ENCODE data around the gene TFR2. TPM values are rescaled to one million over a fixed set of nuclear protein-coding genes. Genes with fewer than 3 reads are reported as not detected.

Gene TFR2
- total RNA-seq, 1 experiment from 2014 or later: 11.8 TPM

DNA sequence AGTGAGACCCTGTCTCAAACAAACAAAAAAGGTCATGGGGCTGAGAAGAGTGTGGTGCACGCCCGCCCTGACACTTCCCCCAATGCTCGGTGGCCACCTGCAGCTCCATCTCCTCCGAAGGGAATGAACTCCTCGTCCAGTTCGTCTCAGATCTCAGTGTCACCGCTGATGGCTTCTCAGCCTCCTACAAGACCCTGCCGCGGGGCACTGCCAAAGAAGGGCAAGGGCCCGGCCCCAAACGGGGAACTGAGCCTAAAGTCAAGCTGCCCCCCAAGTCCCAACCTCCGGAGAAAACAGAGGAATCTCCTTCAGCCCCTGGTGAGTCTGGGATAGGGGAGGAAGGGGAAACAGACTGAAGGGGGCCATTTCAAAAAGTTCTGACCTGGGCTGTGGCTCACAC, 35.0 kb downstream of the TFR2 start:
- RAD21 ChIA-PET (ENCODE audit: low non-redundant PET in 1 of 2, low total read pairs in 2 of 2, uncharacterized antibody in 2 of 2, unreplicated experiment in 2 of 2): interaction anchor here in 1 of 2 experiments (0.5 kb wide), 1 partner anchor 51 kb away, joined by 3 read pairs; no protein-coding TSS in a partner anchor
- DNase-seq (ENCODE audit: low read depth, low spot score) (no peak), ATAC-seq (no peak)
- Histone ChIP-seq H3K27me3 (ENCODE audit: insufficient read depth, low read length) (no peaks in the 10 kb centered on the region), H3K79me2 (ENCODE audit: insufficient read depth, low read length) (no peaks in the 10 kb centered on the region), H4K20me1 (ENCODE audit: insufficient read depth) (no peaks in the 10 kb centered on the region), H3K4me1 (ENCODE audit: control insufficient read depth in 1 of 2, insufficient read depth in 2 of 2, low read length in 2 of 2) (peaks cover 4 to 50% of the 10 kb centered on the region in 2 experiments), H3K9me2 (ENCODE audit: insufficient read depth) (no peaks in the 10 kb centered on the region), H3K4me3 (replicated peaks in 1 of 2; ENCODE audit: low read depth in 1 of 2, low read length in 2 of 2) (no peak overlapping the region), H2AFZ (ENCODE audit: low read depth, low read length, poor library complexity, severe bottlenecking) (no peak overlapping the region), H3K4me2 (ENCODE audit: low read length) (peak overlapping the region; percentile 86), H3K9ac (ENCODE audit: low read length) (no peak overlapping the region), H3K36me3 (ENCODE audit: control insufficient read depth in 1 of 2, insufficient read depth in 2 of 2, low read length in 2 of 2) (no peaks in the 10 kb centered on the region), H3K9me3 (ENCODE audit: control insufficient read depth in 1 of 2, insufficient read depth in 1 of 2, low read depth in 1 of 2, low read length in 2 of 2) (no peaks in the 10 kb centered on the region), H3K27ac (ENCODE audit: low read depth, low read length) (no peak overlapping the region)
- CTCF ChIA-PET: interaction anchor here (1.4 kb wide), 1 partner anchor 20 kb away, joined by 3 read pairs; the partner anchor contains the start of genes FBXO24 and LRCH4
- POLR2A ChIA-PET: interaction anchor here (0.7 to 2.2 kb wide), 4 partner anchors 18 to 27 kb away, joined by 3 to 9 read pairs (median 4); partner anchors contain the start of genes FBXO24 and LRCH4
- TF ChIP-seq, protein P1, sequence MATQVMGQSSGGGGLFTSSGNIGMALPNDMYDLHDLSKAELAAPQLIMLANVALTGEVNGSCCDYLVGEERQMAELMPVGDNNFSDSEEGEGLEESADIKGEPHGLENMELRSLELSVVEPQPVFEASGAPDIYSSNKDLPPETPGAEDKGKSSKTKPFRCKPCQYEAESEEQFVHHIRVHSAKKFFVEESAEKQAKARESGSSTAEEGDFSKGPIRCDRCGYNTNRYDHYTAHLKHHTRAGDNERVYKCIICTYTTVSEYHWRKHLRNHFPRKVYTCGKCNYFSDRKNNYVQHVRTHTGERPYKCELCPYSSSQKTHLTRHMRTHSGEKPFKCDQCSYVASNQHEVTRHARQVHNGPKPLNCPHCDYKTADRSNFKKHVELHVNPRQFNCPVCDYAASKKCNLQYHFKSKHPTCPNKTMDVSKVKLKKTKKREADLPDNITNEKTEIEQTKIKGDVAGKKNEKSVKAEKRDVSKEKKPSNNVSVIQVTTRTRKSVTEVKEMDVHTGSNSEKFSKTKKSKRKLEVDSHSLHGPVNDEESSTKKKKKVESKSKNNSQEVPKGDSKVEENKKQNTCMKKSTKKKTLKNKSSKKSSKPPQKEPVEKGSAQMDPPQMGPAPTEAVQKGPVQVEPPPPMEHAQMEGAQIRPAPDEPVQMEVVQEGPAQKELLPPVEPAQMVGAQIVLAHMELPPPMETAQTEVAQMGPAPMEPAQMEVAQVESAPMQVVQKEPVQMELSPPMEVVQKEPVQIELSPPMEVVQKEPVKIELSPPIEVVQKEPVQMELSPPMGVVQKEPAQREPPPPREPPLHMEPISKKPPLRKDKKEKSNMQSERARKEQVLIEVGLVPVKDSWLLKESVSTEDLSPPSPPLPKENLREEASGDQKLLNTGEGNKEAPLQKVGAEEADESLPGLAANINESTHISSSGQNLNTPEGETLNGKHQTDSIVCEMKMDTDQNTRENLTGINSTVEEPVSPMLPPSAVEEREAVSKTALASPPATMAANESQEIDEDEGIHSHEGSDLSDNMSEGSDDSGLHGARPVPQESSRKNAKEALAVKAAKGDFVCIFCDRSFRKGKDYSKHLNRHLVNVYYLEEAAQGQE (IDR thresholded peaks at IDR 0.05; ENCODE audit: low read depth): no peak
- no TSS peak for BruUV-seq (replicated peaks)
- intact Hi-C loops (cut with micrococcal nuclease): no loop called here

All from HCT116 (cell line).